Transverse colon (tissue), 4 donors: ENCODE measurements around the gene RTN4RL1.

ENCODE experiments used
- CTCF ChIP-seq, 5 experiments: fragments of 200-600 bp in 3 of 5; fragments of 450-650 bp in 2 of 5; sonication (generic) in 3 of 5; IDR thresholded peaks; 1 replicate in 2 of 5; 2 replicates in 3 of 5; pipeline ENCODE4 v1.5.1; 2016 to 2017; ENCODE audit warnings: antibody characterized with exemption in 5 of 5, inconsistent platforms in 3 of 5, mild to moderate bottlenecking in 2 of 5, moderate library complexity in 1 of 5
- POLR2A ChIP-seq: fragments of 450-650 bp; IDR thresholded peaks from one replicate; pipeline ENCODE4 v1.6.1; 2016; ENCODE audit warnings: antibody characterized with exemption, mild to moderate bottlenecking, moderate library complexity
- POLR2AphosphoS5 ChIP-seq, 3 donors: sonication (generic); formaldehyde crosslinking; IDR thresholded peaks; one replicate each; pipeline ENCODE4 v1.6.1; 2016; ENCODE audit warnings: antibody characterized with exemption in 3 of 3

GRCh38 chr17:1940810-1941185, 84.3 kb downstream of the RTN4RL1 start:
- TF ChIP-seq CTCF (IDR thresholded peaks at IDR 0.05) (no peak), POLR2AphosphoS5 (IDR thresholded peaks at IDR 0.05) (no peak), POLR2A (no peak)
